Limb (tissue), 2 donors: ENCODE data around the gene MAFG.

Source experiments
- DNase-seq, 2 donors: peaks; one replicate each; pipeline ENCODE4 v3.0.0-alpha.2; 2016; ENCODE audit errors: extremely low spot score in 2 of 2

Gene MAFG

GRCh38 chr17:81939881-81940385 lies 12.4 kb upstream of the MAFG start:
- no peak for DNase-seq

DNA sequence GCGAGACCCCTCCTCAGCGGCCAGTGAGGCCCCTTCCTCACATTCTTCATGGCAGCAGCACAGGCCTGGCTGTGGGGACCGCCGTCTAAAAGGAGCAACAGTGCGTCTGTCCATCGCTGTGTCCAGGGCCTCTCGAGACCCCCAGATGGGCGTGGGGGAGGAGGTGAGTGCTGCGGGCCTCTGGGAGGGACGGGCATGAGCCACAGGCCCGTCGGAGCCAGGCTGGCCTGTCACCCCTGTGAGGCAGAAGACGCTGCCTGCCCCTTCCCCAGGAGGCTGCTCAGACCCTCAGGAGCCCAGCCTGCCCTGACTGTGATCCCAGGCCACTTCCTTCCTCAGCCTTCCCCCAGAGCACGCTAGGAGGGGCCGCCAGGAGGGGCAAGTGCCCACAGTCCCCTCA lies 11.7 kb upstream of the MAFG start:
- no peak for DNase-seq

- no peak for DNase-seq
Measured at GRCh38 chr17:81935709-81936084, 8.2 kb upstream of the MAFG start.

GRCh38 chr17:81934850-81935708 lies 7.5 kb upstream of the MAFG start:
- DNase-seq: no peak

- DNase-seq: no peak
Measured at GRCh38 chr17:81934098-81934757, 6.7 kb upstream of the MAFG start.

DNA sequence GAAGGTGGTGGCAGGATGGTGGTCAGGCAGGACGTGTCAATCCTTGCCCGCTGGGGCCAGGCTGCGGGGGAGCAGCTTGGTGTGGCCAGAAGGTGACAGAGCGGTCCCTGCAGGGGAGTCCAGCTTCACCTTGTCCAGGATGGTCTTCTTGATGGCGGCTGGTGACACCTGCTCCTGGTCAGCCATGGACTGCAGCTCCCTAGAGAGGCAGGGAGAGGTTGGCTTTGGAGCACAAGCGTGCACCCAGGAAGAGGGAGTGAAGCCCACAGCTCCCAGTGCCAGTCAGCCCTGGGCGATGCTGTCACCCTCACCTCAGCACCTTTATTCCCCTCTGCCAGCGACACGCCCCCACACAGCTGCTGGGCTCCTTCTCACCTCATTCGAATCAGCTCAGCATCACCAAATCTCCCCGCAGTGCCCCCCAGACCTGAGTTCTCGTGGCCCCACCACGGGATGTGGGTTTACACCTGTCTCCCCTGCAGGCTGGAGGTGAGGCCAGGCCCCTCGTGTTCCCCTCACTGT lies 5.7 kb upstream of the MAFG start:
- no peak for DNase-seq

DNA sequence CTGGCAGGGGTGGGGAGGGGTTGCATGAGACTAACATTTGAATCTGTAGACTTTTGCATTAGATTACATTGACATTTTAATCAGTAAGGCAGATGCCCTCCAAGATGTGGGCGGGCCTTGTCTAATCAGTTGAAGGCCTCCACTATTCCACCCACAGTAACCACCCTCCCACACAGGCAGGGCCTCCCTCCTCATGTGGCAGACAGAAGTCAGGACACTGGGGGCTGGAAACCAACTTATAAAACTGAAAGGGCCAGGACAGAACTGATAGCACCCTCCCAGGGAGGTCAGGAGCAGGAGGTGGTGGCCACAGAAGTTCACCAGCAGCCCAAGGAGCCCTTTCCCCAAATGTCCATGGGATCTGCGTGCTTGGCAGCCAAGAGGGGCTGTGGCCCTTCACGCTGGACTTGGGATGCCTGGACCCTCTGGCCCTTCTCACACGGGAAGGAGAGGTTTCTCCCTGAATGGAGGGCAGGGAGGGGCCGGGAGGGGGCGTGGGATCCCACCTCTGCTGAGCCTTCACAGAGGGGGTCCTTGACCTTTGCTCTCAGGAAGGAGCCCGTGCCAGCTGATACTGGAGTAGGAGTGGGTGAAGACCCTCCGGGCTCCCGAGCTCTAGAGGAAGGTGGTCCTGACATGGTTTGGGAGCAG lies 4.9 kb upstream of the MAFG start:
- no peak for DNase-seq

DNA sequence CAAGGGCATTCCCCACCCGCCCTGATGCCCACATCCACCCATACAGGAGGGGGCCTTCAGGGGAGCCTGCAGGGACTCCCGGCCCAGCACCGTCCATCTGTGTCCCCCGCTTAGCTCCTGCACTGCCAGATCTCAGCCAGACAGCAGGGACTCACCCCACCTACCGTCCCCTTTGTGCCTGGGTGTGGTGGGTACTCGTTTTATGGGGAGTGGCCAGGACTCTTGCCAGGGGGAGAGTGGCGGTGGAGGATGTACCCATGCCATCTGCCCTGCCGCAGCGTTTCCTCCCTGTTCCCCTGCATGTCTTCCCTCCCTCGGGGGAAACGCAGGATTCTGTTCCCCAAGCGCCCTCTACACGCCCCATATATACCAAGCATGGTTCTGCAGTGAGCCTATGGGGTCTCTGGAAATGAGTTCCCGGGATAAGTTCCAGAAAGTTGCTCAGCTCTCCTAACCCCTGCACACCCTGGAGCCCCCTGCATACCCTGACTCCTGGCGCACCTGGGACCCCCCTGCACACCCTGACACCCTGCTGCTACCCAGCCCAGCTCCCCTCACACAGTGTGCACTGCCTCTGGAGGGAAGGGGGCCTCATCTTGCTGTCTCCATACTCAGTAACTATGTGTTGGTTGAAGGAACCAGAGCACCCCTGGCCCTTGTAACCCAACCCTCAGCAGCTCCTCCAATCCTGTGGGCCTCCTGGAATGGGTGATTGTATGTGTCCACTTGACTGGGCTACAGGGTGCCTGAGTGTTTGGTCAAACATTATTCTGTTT lies 4.2 kb upstream of the MAFG start:
- no peak for DNase-seq

GRCh38 chr17:81931189-81931556 lies 3.6 kb upstream of the MAFG start:
- DNase-seq: no peak

GRCh38 chr17:81930142-81931125 lies 2.9 kb upstream of the MAFG start:
- no peak for DNase-seq

GRCh38 chr17:81929253-81930141 lies 2.0 kb upstream of the MAFG start:
- no peak for DNase-seq

- DNase-seq: no peak
Measured at GRCh38 chr17:81928544-81929252, 1.2 kb upstream of the MAFG start.

DNA sequence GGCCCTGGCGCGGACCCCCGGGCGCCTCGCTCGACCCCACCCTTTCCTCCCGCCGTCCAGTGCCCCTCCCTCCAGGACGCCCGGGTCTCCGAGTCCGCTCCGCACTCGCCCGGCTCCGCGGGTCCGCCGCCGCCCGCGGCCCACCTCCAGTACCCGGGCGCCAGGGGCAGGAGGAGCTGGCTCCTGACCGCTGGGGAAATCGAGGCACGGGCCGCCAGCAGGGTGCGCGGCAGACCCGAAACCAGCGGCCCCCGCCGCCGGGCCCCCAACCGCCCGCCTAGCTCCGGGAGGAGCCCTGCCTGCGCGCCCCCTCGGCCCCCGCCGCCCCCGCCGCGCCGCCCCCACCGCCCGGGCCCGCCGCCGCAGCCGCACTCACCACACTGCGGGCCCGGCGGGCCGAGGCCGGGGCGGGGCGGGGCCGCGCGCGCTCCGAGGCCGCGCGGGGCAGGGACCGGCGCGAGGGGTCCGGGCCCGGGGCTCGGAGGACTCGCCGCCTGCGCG lies 333 bp downstream of the MAFG start:
- no peak for DNase-seq

- DNase-seq: peak; percentile 56 to 69
Measured at GRCh38 chr17:81926451-81927151, 934 bp downstream of the MAFG start.

DNA sequence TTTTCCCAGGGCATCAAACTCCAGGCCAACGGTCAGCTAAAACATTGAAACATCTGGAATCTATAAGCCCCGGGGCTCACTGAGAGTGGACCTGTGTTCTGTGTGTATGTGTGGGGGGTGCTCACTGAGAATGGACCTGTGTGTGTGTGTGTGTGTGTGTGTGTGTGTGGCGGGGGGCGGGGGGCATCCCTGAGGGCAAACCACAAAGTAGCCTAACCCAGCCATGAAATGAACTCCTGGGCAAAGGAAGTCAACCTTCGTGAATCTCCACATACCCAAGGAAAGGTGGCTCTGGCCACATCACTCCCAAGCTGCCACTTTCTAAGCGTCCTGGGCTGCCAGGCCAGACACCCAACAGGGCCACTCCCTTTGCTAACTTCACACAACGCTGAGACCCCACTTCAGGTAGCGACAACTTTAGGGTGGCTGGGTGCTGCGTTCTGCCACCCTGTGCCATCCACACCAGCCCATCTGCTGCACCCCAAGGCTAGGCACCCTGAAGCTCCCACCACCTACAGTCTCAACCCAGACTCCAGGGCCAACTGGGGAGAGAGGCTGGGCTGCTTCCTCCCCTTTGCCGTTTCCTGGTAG lies 1.6 kb downstream of the MAFG start:
- no peak for DNase-seq

GRCh38 chr17:81924557-81925532 lies 2.7 kb downstream of the MAFG start:
- no peak for DNase-seq
